Neural progenitor cell (in vitro differentiated cells): ENCODE measurements around the gene RCSD1.

ENCODE experiments used
- EZH2 ChIP-seq: fragments of 200-600 bp; sonication (generic); IDR thresholded peaks from 2 replicates; pipeline ENCODE4 v1.6.1; 2017; ENCODE audit warnings: antibody characterized with exemption, mild to moderate bottlenecking, moderate library complexity
- EZH2phosphoT487 ChIP-seq: fragments of 200-600 bp; sonication (generic); IDR thresholded peaks from 2 replicates; pipeline ENCODE4 v1.6.1; 2017; ENCODE audit warnings: antibody characterized with exemption
- TF ChIP-seq, protein P1 (sequence below): fragments of 200-600 bp; sonication (generic); IDR thresholded peaks from 2 replicates; pipeline ENCODE4 v1.5.1; 2017; ENCODE audit warnings: antibody characterized with exemption, mild to moderate bottlenecking

DNA sequence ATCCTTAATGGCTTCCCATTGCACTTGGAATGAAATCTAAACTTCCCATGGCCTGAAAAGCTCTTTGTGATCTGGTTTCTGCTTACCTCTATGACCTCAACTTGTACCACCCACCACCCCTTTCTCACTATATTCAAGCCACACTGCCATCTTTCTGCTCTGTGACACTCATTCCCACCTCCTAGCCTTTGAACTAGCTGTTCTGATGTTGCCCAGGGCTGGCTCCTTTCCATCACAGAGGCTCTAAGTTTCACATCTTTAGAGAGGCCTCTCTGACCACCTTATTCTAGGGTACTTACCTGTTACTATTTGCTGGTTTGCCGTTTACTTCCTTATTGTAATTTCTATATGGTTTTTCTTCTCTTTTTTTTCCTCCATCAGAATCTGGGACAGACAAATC lies 96.0 kb downstream of the RCSD1 start:
- TF ChIP-seq, protein P1, sequence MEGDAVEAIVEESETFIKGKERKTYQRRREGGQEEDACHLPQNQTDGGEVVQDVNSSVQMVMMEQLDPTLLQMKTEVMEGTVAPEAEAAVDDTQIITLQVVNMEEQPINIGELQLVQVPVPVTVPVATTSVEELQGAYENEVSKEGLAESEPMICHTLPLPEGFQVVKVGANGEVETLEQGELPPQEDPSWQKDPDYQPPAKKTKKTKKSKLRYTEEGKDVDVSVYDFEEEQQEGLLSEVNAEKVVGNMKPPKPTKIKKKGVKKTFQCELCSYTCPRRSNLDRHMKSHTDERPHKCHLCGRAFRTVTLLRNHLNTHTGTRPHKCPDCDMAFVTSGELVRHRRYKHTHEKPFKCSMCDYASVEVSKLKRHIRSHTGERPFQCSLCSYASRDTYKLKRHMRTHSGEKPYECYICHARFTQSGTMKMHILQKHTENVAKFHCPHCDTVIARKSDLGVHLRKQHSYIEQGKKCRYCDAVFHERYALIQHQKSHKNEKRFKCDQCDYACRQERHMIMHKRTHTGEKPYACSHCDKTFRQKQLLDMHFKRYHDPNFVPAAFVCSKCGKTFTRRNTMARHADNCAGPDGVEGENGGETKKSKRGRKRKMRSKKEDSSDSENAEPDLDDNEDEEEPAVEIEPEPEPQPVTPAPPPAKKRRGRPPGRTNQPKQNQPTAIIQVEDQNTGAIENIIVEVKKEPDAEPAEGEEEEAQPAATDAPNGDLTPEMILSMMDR = no peak
- TF ChIP-seq EZH2 (no peak), EZH2phosphoT487 (no peak)
